NB4 (cell line): ENCODE results near the gene PTPRK.

Experiments
- TF ChIP-seq, protein P1 (sequence below): IDR thresholded peaks from one replicate; pipeline ENCODE4 v1.5.1; 2012; ENCODE audit warnings: low read depth, low read length
- TF ChIP-seq, protein P2 (sequence below): IDR thresholded peaks from 2 replicates; pipeline ENCODE4 v1.6.1; 2011; ENCODE audit warnings: low read depth, low read length

DNA sequence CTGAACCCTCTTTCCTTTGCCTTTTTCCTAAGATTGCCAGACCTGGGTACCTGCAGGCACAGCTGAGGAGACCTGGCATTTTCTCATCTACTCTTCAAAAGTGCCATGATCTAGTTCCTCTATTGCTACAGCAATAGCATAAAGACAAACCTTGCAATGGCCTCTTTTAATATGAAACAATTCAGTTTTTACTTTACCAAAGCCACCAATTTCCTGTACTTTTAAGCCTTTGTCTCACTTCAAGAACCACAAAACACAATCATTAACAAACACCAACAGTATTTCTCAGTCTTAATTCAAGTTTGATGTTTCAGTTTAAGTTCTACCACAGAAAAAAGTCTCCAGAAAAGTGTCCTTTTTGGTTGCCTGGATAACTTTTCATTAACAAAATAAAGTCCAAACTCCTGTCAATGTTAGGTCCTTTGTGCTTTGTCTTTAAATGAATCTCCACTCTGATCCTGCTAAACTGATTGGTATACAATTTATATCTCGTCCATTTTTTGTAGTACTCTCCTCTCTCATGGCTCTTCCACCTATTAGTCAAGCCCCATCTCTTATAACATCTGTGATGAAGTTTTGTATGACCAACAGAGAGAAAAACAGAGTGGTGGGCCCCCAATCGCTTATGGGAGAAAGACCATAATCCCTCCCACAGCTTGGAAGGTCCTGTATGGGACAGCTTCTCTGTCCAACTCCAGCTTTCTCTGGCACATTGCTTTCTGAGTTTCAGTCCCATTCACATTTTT, 569.1 kb downstream of the PTPRK start:
- TF ChIP-seq, protein P1, sequence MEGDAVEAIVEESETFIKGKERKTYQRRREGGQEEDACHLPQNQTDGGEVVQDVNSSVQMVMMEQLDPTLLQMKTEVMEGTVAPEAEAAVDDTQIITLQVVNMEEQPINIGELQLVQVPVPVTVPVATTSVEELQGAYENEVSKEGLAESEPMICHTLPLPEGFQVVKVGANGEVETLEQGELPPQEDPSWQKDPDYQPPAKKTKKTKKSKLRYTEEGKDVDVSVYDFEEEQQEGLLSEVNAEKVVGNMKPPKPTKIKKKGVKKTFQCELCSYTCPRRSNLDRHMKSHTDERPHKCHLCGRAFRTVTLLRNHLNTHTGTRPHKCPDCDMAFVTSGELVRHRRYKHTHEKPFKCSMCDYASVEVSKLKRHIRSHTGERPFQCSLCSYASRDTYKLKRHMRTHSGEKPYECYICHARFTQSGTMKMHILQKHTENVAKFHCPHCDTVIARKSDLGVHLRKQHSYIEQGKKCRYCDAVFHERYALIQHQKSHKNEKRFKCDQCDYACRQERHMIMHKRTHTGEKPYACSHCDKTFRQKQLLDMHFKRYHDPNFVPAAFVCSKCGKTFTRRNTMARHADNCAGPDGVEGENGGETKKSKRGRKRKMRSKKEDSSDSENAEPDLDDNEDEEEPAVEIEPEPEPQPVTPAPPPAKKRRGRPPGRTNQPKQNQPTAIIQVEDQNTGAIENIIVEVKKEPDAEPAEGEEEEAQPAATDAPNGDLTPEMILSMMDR: no peak
- TF ChIP-seq, protein P2, sequence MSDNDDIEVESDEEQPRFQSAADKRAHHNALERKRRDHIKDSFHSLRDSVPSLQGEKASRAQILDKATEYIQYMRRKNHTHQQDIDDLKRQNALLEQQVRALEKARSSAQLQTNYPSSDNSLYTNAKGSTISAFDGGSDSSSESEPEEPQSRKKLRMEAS: no peak
